Colon (tissue), 2 donors: ENCODE data around the gene MITD1.
"Not testable (repeated sequence)": the region's sequence is repeated elsewhere in the genome, so short reads cannot be mapped to it uniquely, and the experiment has no call there.

Experiments
- FAIRE-seq: peaks from 2 replicates; lab custom pipeline; 2012; peaks lifted over from hg19 to GRCh38; lab: Jason Lieb, UNC
- donor health status: control.
- donor health status: control.

The MITD1 gene

DNA sequence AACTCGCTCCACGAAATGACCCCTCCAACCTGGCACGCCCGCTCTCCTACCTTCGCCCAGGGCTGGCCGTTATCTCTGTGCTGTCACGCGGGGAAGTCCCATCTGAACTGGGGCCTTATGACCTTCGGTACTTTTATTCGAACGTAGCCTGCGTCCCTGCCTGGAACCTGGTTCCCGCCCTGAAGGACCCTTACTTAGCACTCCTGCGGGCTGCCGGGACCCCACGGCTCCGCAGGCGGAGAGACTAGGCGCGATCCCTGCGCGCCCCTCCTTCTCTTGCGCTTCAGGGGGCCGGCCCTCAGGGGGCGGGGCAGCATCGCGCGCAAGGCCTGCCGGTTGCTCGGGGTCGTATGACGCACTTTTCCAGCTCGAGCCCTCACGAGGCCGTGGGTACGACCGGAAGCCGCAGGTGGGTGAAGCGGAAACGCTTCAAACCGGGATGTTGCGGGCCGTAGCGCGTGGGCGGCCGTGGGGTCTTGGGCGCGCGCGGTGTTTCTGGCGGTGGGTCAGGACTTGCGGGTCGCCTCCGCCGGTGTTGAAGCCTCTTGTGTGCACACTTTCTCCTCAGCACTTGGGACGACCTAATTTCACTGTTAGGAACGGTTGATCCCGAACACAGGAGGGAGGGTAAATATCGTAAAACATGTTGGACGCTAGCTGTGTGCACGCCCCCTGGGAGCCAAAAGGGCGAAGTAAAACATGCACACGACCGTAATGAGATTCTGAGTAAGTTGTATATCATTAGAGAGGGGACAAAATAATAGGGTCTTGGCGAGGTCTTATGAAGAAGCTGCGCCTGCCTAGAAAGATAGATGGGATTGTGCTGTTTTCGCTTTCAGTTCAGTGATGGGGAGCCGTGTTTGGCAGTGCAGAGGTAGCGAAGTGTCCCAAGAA lies 26.0 kb downstream of the MITD1 start, which contains the start of the genes LIPT1 and TSGA10:
Gene LIPT1, plus strand, starts transcription at position 325 of the 894 bp plus-strand sequence. CDS start 6,991 bp downstream, outside the sequence.
Gene TSGA10, minus strand, starts transcription at position 300 of the 894 bp plus-strand sequence. CDS start 45,503 bp downstream, outside the sequence.
- no peak for FAIRE-seq

- FAIRE-seq = no peak
Measured at GRCh38 chr2:99153921-99154604, 26.8 kb downstream of the MITD1 start.

- no peak for FAIRE-seq
Measured at GRCh38 chr2:99152199-99152895, 28.5 kb downstream of the MITD1 start.

DNA sequence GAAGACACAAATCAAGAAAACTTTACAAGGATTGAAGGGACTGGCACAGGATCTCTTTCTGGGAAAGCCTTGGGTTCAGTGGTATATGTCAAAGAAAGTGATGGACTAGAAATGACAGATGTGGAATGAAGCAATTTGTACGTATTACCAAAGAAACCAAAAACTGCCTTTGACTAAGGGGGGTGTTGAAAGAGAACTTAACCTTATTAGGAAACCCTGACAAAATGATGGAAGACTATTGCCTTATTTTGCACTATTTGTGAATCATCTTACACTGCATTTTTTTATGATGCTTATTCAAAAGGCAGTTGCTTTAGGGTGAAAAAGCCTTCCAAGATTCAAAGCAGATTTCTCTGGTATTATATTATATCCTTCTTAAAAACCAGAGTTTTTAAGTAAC lies 30.2 kb downstream of the MITD1 start:
- no peak for FAIRE-seq

- no peak for FAIRE-seq
Measured at GRCh38 chr2:99141110-99142108, 39.4 kb downstream of the MITD1 start, which contains the start of gene C2orf15. TSS of gene C2orf15 (plus strand) at chr2:99141707. CDS start at chr2:99150559, 8,852 bp downstream.

DNA sequence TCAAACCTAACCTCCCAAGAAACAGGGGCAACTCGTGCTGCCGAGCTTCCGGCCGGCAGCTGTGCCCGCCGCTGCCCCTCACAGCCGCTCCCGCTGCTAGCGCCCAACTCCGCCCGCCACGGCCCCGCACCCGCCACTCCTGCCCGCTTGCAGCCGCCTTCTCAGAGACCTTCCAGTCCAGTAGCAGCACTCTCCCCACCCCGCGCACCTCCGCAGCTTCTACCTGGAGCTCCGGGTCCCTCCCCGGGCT lies 40.1 kb downstream of the MITD1 start:
- no peak for FAIRE-seq

DNA sequence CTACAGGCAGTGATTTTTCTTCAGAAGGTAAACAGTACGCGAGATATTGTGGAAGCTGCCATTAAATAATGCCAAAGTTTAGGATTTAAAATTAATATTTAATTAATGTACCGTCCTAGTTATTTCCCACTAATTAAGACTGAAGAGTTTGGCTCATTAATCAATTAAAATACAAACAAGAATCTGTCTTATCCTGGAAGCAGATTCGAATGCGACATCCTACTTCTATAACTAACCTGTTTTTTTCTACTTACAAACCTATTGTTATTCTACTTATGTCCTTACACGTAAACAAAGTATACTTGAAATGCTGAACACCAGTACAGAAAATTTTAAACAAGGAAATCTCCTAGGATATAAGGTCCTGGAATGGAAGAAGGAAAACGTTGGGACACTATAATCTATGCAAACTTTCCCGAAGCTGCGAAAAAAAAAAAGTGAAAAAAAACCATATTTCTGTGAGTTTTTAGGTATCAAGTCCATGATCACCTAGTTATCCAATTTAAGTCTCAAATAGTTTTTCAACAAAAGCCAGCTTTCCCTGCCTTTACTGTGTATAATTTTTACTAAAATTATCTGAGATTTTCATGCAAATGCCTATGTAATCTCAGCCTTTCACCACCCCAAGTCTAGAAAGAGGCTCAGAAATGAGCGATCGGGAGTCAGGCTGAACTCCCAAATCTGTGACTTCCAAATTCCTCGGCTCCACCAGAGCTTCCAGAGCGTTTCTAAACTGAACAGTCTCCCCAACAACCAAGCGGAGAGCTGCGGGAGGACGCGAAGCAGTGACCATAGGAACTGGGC lies 40.6 kb downstream of the MITD1 start:
- no peak for FAIRE-seq

GRCh38 chr2:99139003-99139402 lies 41.9 kb downstream of the MITD1 start:
- FAIRE-seq = no peak

GRCh38 chr2:99135044-99135556 lies 45.8 kb downstream of the MITD1 start:
- not testable (repeated sequence) for FAIRE-seq

DNA sequence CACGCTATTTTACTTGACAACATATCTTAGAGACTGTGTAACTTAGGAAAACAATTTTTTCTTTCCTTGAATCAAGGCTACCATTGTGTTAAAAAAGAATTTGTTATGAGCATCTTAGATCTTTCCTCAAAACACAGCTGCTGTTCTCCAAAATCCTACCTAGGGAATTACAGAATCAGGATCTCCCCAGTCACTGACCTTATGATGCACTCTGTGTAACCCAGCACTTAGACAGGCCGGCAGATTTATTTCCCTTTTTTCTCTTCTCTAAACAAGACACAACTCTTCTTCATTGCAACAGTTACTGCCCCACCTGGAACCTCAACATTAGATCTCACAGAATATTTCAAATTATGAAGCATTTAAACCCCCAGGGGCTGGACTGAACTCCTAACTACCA lies 52.9 kb downstream of the MITD1 start:
- no peak for FAIRE-seq
